NCI-H1105 treated with DMSO at 0.1 percent for 48 hours (cell line): ENCODE measurements around the gene ROCK1.
"Not testable (repeated sequence)": the region's sequence is repeated elsewhere in the genome, so short reads cannot be mapped to it uniquely, and the experiment has no call there.

ENCODE experiments used
- DNase-seq: peaks from one replicate; lab custom pipeline; 2025; lab: John Stamatoyannopoulos, UW

ROCK1 gene

DNA sequence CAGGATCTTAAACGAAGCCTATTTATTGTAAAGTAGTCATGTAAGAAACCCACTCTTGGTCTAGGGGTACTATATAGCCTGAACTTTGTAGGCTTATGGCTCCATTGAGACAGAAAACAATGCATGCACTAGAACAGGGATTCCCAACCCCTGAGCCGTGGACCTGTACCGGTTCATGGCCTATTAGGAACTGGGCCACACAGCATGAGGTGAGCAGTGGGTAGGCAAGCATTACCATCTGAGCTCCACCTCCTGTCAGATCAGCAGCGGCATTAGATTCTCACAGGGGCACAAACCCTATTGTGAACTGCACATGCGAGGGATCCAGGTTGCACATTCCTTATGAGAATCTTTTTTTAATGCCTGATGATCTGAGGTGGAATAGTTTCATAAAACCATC is 59.2 kb downstream of the ROCK1 start:
- DNase-seq = no peak

- no peak for DNase-seq
Measured at GRCh38 chr18:21051620-21052019, 60.0 kb downstream of the ROCK1 start.

DNA sequence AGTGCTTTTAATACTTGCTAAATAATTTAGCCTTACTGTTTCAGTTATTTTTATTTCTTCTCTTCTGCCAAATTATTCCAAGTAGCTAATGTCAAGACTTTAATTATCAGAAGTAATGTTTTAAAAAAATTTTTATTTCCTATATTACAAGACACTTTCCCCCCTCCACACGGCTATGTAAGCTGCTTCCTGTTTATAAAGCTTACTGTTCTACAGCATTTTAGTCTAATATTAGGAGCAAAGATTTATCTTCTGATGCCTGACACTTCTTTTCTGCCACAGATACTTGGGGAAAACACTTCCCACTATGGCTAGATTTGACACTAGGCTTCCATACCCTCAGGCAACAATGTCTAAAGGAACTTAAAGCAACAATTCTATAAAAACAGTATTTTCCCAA is 62.3 kb downstream of the ROCK1 start:
- DNase-seq = no peak

- DNase-seq = no peak
Measured at GRCh38 chr18:21047126-21047525, 64.5 kb downstream of the ROCK1 start.

DNA sequence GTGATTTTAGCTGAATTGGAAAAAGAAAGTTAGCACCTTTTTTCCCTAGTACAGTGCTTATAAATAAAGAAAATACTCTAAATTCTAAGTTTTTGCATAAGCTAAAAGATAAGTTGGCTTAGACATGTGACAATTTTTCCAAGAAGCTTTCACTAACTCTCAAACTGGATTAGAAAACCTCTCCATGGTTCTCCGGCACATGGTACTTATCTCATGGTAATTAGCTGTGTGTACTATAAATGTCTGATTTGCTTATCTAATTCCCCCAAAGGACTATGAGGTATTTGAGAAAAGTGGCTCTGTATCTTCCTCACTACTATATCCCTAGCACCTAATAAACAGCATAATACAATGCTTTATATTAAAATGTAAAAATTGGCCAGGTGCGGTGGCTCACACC is 71.1 kb downstream of the ROCK1 start:
- no peak for DNase-seq

DNA sequence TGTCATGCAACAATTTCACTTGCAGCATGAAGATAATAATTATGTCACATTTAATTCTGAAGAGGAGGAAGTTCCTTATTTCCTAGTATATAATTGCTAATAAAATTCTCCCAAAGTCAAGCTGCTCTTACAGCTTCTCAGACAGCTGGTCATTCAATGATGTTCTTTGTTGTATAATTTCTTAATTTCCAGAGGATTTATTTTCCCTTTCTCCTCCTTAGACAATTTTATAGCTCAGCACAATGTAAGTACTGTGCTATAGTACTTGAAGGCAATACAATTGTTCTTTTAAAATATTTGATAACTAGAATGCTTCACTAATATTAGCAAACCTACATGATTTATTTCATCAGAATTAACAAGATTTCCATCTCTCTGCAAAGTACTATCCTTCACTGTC is 73.4 kb downstream of the ROCK1 start:
- peak; percentile 2 for DNase-seq

DNA sequence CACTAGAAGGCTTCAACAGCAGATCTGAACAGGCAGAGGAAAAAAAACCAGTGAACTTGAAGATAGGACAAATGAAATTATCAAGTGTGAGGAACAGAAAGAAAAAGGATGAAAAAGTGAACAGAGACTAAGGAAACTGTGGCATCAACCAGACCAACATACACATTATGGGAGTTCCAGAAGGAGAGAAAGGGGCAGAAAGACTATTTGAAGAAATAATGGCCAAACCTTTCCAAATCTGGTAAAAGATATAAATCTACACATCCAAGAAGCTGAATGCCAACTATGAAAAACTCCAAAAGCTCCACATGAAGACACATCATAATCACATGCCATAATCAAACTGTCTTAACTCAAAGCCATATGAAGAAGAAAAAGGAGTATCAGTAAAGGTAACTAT is 79.8 kb downstream of the ROCK1 start:
- no peak for DNase-seq

DNA sequence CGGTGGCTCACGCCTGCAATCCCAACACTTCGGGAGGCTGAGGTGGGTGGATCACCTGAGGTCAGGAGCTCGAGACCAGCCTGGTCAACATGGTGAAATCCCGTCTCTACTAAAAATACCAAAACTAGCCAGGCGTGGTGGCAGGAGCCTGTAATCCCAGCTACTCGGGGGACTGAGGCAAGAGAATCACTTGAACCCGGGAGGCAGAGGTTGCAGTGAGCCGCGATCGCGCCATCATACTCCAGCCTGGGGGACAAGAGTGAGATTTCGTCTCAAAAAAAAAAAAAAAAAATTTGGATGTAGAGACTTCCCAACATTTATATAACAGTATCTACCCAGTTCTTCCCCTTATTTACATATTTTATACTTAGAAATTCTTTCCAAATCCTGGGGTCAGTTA is 93.4 kb downstream of the ROCK1 start:
- not testable (repeated sequence) for DNase-seq

- no peak for DNase-seq
Measured at GRCh38 chr18:21012308-21012707, 99.3 kb downstream of the ROCK1 start.

- no peak for DNase-seq
Measured at GRCh38 chr18:21004726-21005125, 106.9 kb downstream of the ROCK1 start.

- no peak for DNase-seq
Measured at GRCh38 chr18:21000667-21001066, 110.9 kb downstream of the ROCK1 start.

- DNase-seq = no peak
Measured at GRCh38 chr18:20997371-20997770, 114.2 kb downstream of the ROCK1 start.

DNA sequence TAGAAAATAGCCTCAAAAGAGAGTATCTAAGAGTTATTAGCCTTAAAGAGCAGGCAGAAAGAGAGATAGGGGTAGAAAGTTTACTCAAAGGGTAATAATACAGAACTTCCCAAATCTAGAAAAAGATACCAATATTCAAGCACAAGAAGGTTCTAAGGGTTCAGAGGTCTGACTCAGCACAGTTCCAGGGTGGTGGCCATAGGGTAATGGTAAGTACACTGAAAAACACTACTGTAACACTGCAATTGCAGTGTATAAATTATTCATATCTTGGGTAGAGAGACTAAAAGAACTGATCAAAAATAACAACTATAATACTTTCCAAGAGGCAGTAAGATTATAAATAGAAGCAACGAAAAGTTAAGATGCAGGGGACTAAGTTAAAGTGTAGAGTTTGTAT is 115.2 kb downstream of the ROCK1 start:
- no peak for DNase-seq

GRCh38 chr18:20988726-20989125 is 122.9 kb downstream of the ROCK1 start:
- no peak for DNase-seq

- DNase-seq = no peak
Measured at GRCh38 chr18:20975077-20975476, 136.5 kb downstream of the ROCK1 start.

GRCh38 chr18:20971886-20972267 is 139.7 kb downstream of the ROCK1 start:
- DNase-seq = no peak

GRCh38 chr18:20966795-20967194 is 144.8 kb downstream of the ROCK1 start:
- DNase-seq = no peak

DNA sequence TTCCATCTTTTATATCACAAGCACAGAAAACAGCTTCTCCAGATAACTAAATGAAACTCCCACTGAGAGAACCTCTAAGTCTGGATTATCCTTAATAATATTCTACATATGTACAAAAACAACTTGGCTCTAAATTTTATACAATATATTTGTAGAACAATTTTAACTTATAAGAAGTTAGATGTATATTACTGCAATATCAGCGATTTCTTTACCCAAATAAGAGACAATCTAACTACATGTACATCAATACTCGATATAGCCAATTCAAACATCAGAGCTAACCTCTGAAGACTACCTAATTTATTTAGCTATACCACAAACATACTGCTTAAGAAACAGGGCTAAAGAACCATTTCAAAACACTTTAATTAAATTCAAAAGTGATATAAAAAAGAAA is 148.6 kb downstream of the ROCK1 start:
- DNase-seq = no peak

DNA sequence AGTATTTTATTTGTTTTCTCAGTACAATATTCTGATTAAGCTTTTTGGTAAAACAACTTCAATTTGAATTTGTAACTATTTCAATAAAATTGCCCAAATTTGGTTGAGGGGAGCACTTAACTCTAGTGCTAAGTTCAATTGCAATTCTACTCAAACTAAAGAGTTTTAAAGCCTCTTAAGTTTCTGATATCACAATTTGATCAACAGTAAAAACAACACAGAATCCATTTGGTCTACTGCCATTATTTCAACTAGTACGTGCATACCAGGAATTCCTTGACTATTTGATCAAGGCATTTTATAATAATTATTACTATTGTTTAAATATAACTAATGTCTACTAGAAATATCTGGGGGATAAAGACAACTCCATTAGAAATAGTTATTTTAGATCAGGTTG is 150.9 kb downstream of the ROCK1 start:
- DNase-seq = no peak

GRCh38 chr18:20950827-20951226 is 160.8 kb downstream of the ROCK1 start:
- not testable (repeated sequence) for DNase-seq
